ENCODE measurements around the gene DCST2.
A peak's percentile ranks its signal among the peaks of the same experiment; 100 is the strongest.
"Not testable (repeated sequence)": the region's sequence is repeated elsewhere in the genome, so short reads cannot be mapped to it uniquely, and the experiment has no call there.

DCST2 gene

DNA sequence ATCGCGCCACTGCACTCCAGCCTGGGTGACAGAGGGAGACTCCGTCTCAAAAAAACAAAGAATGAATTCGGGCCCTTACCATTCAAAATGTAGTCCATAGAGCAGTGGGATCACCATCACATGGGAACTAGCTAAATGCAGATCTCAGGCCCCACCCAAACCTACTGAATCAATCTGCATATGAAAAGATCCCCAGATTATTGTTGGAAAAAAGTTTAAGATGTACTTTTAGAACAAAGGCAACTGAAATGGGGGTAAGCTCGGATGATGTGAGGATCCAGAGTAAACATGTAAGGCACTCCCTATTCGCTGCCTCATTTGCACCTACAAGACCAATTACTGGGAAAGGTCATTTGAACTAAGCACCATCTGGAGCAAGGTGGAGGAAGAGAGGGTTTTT is 51.2 kb downstream of the DCST2 start:
- TF ChIP-seq, protein P1, sequence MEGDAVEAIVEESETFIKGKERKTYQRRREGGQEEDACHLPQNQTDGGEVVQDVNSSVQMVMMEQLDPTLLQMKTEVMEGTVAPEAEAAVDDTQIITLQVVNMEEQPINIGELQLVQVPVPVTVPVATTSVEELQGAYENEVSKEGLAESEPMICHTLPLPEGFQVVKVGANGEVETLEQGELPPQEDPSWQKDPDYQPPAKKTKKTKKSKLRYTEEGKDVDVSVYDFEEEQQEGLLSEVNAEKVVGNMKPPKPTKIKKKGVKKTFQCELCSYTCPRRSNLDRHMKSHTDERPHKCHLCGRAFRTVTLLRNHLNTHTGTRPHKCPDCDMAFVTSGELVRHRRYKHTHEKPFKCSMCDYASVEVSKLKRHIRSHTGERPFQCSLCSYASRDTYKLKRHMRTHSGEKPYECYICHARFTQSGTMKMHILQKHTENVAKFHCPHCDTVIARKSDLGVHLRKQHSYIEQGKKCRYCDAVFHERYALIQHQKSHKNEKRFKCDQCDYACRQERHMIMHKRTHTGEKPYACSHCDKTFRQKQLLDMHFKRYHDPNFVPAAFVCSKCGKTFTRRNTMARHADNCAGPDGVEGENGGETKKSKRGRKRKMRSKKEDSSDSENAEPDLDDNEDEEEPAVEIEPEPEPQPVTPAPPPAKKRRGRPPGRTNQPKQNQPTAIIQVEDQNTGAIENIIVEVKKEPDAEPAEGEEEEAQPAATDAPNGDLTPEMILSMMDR (IDR thresholded peaks at IDR 0.05) = no peak
- Histone ChIP-seq H3K4me3 (peak overlapping the region in 1 of 2 donors; percentile 73), H3K27ac (peak overlapping the region in 1 of 2 donors; percentile 55), H3K27me3 (no peaks in the 10 kb centered on the region), H3K9me3 (no peaks in the 10 kb centered on the region), H3K36me3 (peaks cover 0 to 13% (median 0%) of the 10 kb centered on the region in 3 donors), H3K4me1 (peaks cover 0 to 18% (median 12%) of the 10 kb centered on the region in 4 donors)
- intact Hi-C loops (cut with DNase I; ENCODE audit: low total_unique reads) = no loop called here
- DNase-seq = no peak

DNA sequence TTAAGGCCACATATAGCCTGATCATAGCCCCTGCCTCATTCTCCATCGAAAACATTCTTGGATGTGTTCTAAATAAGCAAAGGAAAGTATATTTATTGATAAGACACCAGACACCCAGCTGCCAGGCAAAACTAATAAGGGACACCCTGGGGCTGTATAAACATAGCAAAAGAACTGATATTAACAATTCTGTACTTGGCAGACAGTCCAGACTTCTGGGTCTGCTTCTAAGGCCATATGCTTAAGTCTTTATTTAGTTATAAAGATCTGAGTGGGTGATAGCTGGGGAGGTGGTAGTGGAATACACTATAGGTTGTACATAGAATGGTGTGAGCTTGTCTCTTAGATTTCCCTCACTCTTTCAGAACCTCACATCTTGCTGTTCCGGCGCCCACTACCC is 55.2 kb downstream of the DCST2 start:
- TF ChIP-seq, protein P1 (IDR thresholded peaks at IDR 0.05) = no peak
- H3K4me3 ChIP-seq = no peak overlapping the region
- DNase-seq = no peak
- intact Hi-C loops (cut with DNase I; ENCODE audit: low total_unique reads) = no loop called here
- no peaks in the 10 kb centered on the region for H3K9me3 ChIP-seq
- peaks cover 0 to 6% (median 0%) of the 10 kb centered on the region in 3 donors for H3K36me3 ChIP-seq
- no peak overlapping the region for H3K27ac ChIP-seq
- peaks cover 0 to 19% (median 10%) of the 10 kb centered on the region in 4 donors for H3K4me1 ChIP-seq
- no peaks in the 10 kb centered on the region for H3K27me3 ChIP-seq

DNA sequence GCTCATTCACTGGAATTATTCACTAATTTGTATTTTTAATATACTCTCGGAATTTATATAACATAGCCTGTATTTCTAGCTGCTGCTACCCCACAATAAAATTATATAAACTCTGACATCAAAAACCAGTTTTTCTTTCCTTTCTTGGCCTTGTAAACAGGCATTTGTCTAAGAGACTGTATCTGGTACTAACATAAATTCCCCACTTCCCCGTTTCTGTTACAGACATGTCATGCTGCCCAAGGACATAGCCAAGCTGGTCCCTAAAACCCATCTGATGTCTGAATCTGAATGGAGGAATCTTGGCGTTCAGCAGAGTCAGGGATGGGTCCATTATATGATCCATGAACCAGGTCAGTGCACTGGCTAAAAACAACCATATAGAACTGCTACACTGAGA is 55.8 kb downstream of the DCST2 start:
- DNase-seq; intact Hi-C loops (cut with DNase I; ENCODE audit: low total_unique reads): not testable (repeated sequence)

DNA sequence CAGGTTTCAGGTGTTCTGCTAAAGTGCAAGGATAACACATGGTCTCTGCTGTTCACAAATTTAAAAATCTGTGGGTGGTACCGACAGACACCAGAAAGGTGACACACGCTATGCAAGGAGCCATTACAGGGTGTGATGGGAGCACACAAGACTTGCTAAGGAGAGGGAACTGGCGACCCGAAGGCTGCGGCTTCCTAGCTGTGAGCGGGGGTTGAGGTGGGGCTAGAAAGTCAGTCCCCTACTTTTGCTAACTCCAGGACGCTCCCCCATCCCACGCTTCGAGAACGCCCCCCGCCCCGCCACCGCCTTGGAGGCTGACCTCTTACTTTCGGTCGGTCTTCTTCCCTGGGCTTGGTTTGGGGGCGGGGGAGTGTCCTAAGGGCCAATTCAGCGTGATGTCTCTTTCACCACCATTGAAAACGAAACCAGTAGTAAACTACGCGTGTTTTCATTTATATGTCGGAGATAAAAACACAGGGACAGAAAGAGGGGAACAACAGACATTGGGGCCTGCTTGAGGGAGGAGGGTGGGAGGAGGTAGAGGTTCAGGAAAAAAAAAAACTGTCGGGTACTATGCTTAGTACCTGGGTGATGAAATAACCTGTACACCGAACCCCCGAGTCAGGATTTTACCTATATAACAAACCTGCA is 58.0 kb downstream of the DCST2 start:
- no peaks in the 10 kb centered on the region for H3K27me3 ChIP-seq
- peaks cover 0 to 41% (median 33%) of the 10 kb centered on the region in 4 donors for H3K4me1 ChIP-seq
- H3K27ac ChIP-seq = peak overlapping the region; percentile 95 to 97
- intact Hi-C loops (cut with DNase I; ENCODE audit: low total_unique reads) = loop anchor here (2.0 kb wide), 1 partner anchor 39 kb away; the partner anchor contains the start of gene PMVK
- H3K36me3 ChIP-seq = peaks cover 0 to 6% (median 0%) of the 10 kb centered on the region in 3 donors
- TF ChIP-seq, protein P1 (IDR thresholded peaks at IDR 0.05) = no peak
- H3K4me3 ChIP-seq = peak overlapping the region; percentile 68 to 76
- peak in 1 of 2 donors; percentile 80 for DNase-seq
- H3K9me3 ChIP-seq = no peaks in the 10 kb centered on the region

More for the DNA sequence above, 55.8 kb downstream of the DCST2 start:
- not testable (repeated sequence) for H3K36me3 ChIP-seq, H3K27me3 ChIP-seq, H3K27ac ChIP-seq, H3K4me3 ChIP-seq, H3K9me3 ChIP-seq
- H3K4me1 ChIP-seq = peaks cover 0 to 24% (median 14%) of the 10 kb centered on the region in 4 donors

DNA sequence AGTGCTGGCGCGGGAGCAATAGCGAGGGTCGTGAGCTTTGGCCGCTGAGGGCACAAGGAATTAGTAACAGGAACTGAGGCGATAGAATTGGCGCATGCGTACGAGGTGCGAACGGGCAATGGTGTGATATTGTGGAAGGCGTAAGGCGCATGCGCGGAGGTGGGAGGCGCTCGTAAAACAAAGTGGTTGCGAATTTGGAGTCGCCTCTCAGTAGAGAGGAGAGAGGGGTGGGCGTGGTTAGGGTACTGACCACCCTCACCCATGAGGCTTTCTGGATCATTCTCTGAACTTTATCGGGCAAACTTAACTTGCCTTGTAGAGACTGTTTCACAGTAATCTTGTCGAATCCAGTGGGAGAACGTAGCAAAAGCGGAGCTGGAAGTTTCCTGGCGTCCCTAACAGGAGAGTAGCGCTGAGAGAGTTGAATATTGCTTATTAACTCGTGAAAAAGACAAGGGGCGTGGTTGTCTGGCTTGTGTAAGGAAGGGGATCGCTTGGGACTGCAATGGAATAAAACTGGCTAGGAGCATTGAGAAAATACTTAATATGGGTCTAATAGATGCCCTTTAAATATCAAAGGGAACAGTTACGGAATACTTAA is 58.7 kb downstream of the DCST2 start:
- H3K9me3 ChIP-seq = no peaks in the 10 kb centered on the region
- no peaks in the 10 kb centered on the region for H3K27me3 ChIP-seq
- peaks cover 0 to 47% (median 39%) of the 10 kb centered on the region in 4 donors for H3K4me1 ChIP-seq
- H3K4me3 ChIP-seq = peak overlapping the region; percentile 68 to 76
- TF ChIP-seq, protein P1 (IDR thresholded peaks at IDR 0.05) = no peak
- peak; percentile 95 to 98 for DNase-seq
- H3K27ac ChIP-seq = peak overlapping the region; percentile 95 to 97
- peaks cover 0 to 6% (median 0%) of the 10 kb centered on the region in 3 donors for H3K36me3 ChIP-seq
- intact Hi-C loops (cut with DNase I; ENCODE audit: low total_unique reads) = loop anchor here (1.0 to 2.0 kb wide), 2 partner anchors 26 to 38 kb away; partner anchors contain the start of gene PMVK

Measured in tibial artery (tissue), 4 donors.